ENCODE results near the gene VSX1. TPM values are rescaled to one million over a fixed set of nuclear protein-coding genes. Genes with fewer than 3 reads are reported as not detected.

The VSX1 gene
- total and polyA plus RNA-seq, 9 of the 15 experiments (the other 6 are each of a cell fraction or from before 2014, with no cell fraction given): not detected

GRCh38 chr20:25058847-25059810 is 22.8 kb downstream of the VSX1 start:
- intact Hi-C loops (cut with micrococcal nuclease): no loop called here
- POLR2A ChIA-PET: no interaction called here
- Histone ChIP-seq H2AFZ (ENCODE audit: low read depth, low read length) (no peak overlapping the region), H3K4me3 (no peak overlapping the region), H3K27me3 (ENCODE audit: control insufficient read depth in 2 of 2, insufficient read depth in 2 of 2, low read length in 2 of 2) (peaks cover 0 to 28% of the 10 kb centered on the region in 2 experiments; a peak in 3 of 5 replicates), H3K79me2 (ENCODE audit: control insufficient read depth, insufficient read depth, low read length) (no peaks in the 10 kb centered on the region), H3K4me2 (ENCODE audit: insufficient read depth, low read length) (no peak overlapping the region), H3K9ac (ENCODE audit: insufficient read depth in 1 of 2, low read depth in 2 of 2, low read length in 2 of 2) (no peak overlapping the region), H3K9me1 (ENCODE audit: control insufficient read depth, insufficient read depth, low read length) (no peaks in the 10 kb centered on the region), H3K36me3 (ENCODE audit: control insufficient read depth, insufficient read depth, low read length) (no peaks in the 10 kb centered on the region), H3K4me1 (replicated peaks in 1 of 2; ENCODE audit: control insufficient read depth in 2 of 2, insufficient read depth in 2 of 2, low read length in 2 of 2) (peaks cover 7 to 24% of the 10 kb centered on the region in 2 experiments; a peak in 4 of 5 replicates), H3K9me3 (replicated peaks; ENCODE audit: control insufficient read depth, insufficient read depth, low read depth, low read length) (no peaks in the 10 kb centered on the region), H3K27ac (ENCODE audit: extremely low read depth, low read depth, low read length) (no peak overlapping the region), H4K20me1 (replicated peaks; ENCODE audit: control insufficient read depth, insufficient read depth, low read length) (no peaks in the 10 kb centered on the region)
- WGBS (ENCODE audit: insufficient coverage, low coverage, missing lambda C conversion rate): 4% methylated on average over 12 of the region's 20 CpGs
- FAIRE-seq: no peak
- CTCF ChIA-PET (ENCODE audit: low intra/inter-chr PET ratio): no interaction called here
- no peak for DNase-seq (ENCODE audit: extremely low read depth in 1 of 4, low spot score in 3 of 4)
- ATAC-seq: peak; percentile 39; the same call in 1 of the 3 replicates
- no peak for TF ChIP-seq ZBTB2 (IDR thresholded peaks at IDR 0.05)
- no peak for TF ChIP-seq USF1 (CRISPR knock-in tag; IDR thresholded peaks at IDR 0.05)
- TF ChIP-seq PML (IDR thresholded peaks at IDR 0.05; ENCODE audit: low read length): no peak
- no peak for TF ChIP-seq KAT2B (IDR thresholded peaks at IDR 0.05; ENCODE audit: low read depth, low read length)
- TF ChIP-seq TARDBP (IDR thresholded peaks at IDR 0.05): no peak
- TF ChIP-seq STAT5B (CRISPR knock-in tag; IDR thresholded peaks at IDR 0.05): no peak
- TF ChIP-seq THAP7 (CRISPR knock-in tag; IDR thresholded peaks at IDR 0.05): no peak
- no peak for TF ChIP-seq TRIM28 (IDR thresholded peaks at IDR 0.05)
- no peak for TF ChIP-seq ZZZ3 (IDR thresholded peaks at IDR 0.05)
- in situ Hi-C loops (cut with MboI): no loop called here
- no TSS peak for BruUV-seq (replicated peaks)

All from K562 (cell line).